ENCODE data around the gene ZNF440.
"Not testable (repeated sequence)": the region's sequence is repeated elsewhere in the genome, so short reads cannot be mapped to it uniquely, and the experiment has no call there.

Gene ZNF440

GRCh38 chr19:11832253-11832912 lies 18.3 kb downstream of the ZNF440 start:
- no peak for TF ChIP-seq PKNOX1 (IDR thresholded peaks at IDR 0.05)
- TF ChIP-seq ZNF384 (IDR thresholded peaks at IDR 0.05), result no peak
- no peak for TF ChIP-seq FOXA1 (IDR thresholded peaks at IDR 0.05)
- TF ChIP-seq FOXK2 (IDR thresholded peaks at IDR 0.05), result no peak
- TF ChIP-seq ELF4 (IDR thresholded peaks at IDR 0.05), result no peak
- no peak for TF ChIP-seq HDGF (IDR thresholded peaks at IDR 0.05; ENCODE audit: borderline replicate concordance)
- no peak for DNase-seq (ENCODE audit: extremely low spot score)
- POLR2A ChIA-PET, result no interaction called here
- CTCF ChIA-PET, result no interaction called here

- TF ChIP-seq ELF4 (IDR thresholded peaks at IDR 0.05), result no peak
- no peak for TF ChIP-seq BHLHE40 (IDR thresholded peaks at IDR 0.05; ENCODE audit: borderline replicate concordance)
- no peak for TF ChIP-seq ARNT (IDR thresholded peaks at IDR 0.05)
- TF ChIP-seq PKNOX1 (IDR thresholded peaks at IDR 0.05), result no peak
- TF ChIP-seq SP1 (IDR thresholded peaks at IDR 0.05), result no peak
- TF ChIP-seq FOXA1 (IDR thresholded peaks at IDR 0.05), result no peak
- TF ChIP-seq NFRKB (IDR thresholded peaks at IDR 0.05), result no peak
- TF ChIP-seq SUZ12 (IDR thresholded peaks at IDR 0.05), result no peak
- no peak for TF ChIP-seq FOXM1 (IDR thresholded peaks at IDR 0.05; ENCODE audit: borderline replicate concordance)
- TF ChIP-seq CTBP1 (IDR thresholded peaks at IDR 0.05; ENCODE audit: borderline replicate concordance), result no peak
- TF ChIP-seq LEF1 (IDR thresholded peaks at IDR 0.05; ENCODE audit: borderline replicate concordance), result no peak
- TF ChIP-seq ZNF384 (IDR thresholded peaks at IDR 0.05), result no peak
- TF ChIP-seq L3MBTL2 (conservative IDR thresholded peaks at IDR 0.05), result no peak
- TF ChIP-seq HDGF (IDR thresholded peaks at IDR 0.05; ENCODE audit: borderline replicate concordance), result no peak
- no peak for TF ChIP-seq FOXK2 (IDR thresholded peaks at IDR 0.05)
- no peak for TF ChIP-seq TARDBP (IDR thresholded peaks at IDR 0.05)
- CTCF ChIA-PET, result no interaction called here
- DNase-seq (ENCODE audit: extremely low spot score), result no peak
- POLR2A ChIA-PET, result no interaction called here
These were observed 19.5 kb downstream of the ZNF440 start for GRCh38 chr19:11833541-11833940.

- CTCF ChIA-PET; POLR2A ChIA-PET; DNase-seq (ENCODE audit: extremely low spot score): not testable (repeated sequence)
These were observed 21.6 kb downstream of the ZNF440 start for GRCh38 chr19:11835626-11836066.

GRCh38 chr19:11843722-11844121 lies 29.6 kb downstream of the ZNF440 start:
- no peak for DNase-seq (ENCODE audit: extremely low spot score)
- ChIA-PET POLR2A (no interaction called here), CTCF (no interaction called here)
- TF ChIP-seq NFRKB (IDR thresholded peaks at IDR 0.05) (no peak), ZNF384 (IDR thresholded peaks at IDR 0.05) (no peak), ELF4 (IDR thresholded peaks at IDR 0.05) (no peak)

GRCh38 chr19:11847615-11848014 lies 33.5 kb downstream of the ZNF440 start:
- CTCF ChIA-PET; DNase-seq (ENCODE audit: extremely low spot score); POLR2A ChIA-PET: not testable (repeated sequence)

- ChIA-PET POLR2A (no interaction called here), CTCF (no interaction called here)
- TF ChIP-seq LEF1 (IDR thresholded peaks at IDR 0.05; ENCODE audit: borderline replicate concordance), result no peak
- no peak for TF ChIP-seq ZNF384 (IDR thresholded peaks at IDR 0.05)
- no peak for TF ChIP-seq NFRKB (IDR thresholded peaks at IDR 0.05)
- TF ChIP-seq HDGF (IDR thresholded peaks at IDR 0.05; ENCODE audit: borderline replicate concordance), result no peak
- no peak for TF ChIP-seq TARDBP (IDR thresholded peaks at IDR 0.05)
- no peak for TF ChIP-seq ELF4 (IDR thresholded peaks at IDR 0.05)
- TF ChIP-seq ARNT (IDR thresholded peaks at IDR 0.05), result no peak
- TF ChIP-seq L3MBTL2 (conservative IDR thresholded peaks at IDR 0.05), result no peak
- no peak for TF ChIP-seq FOXK2 (IDR thresholded peaks at IDR 0.05)
- no peak for TF ChIP-seq CTBP1 (IDR thresholded peaks at IDR 0.05; ENCODE audit: borderline replicate concordance)
- TF ChIP-seq PKNOX1 (IDR thresholded peaks at IDR 0.05), result no peak
- TF ChIP-seq FOXA1 (IDR thresholded peaks at IDR 0.05), result no peak
- no peak for TF ChIP-seq SP1 (IDR thresholded peaks at IDR 0.05)
- no peak for TF ChIP-seq FOXM1 (IDR thresholded peaks at IDR 0.05; ENCODE audit: borderline replicate concordance)
- no peak for TF ChIP-seq BHLHE40 (IDR thresholded peaks at IDR 0.05; ENCODE audit: borderline replicate concordance)
- TF ChIP-seq SUZ12 (IDR thresholded peaks at IDR 0.05), result no peak
- no peak for DNase-seq (ENCODE audit: extremely low spot score)
These were observed 34.1 kb downstream of the ZNF440 start for GRCh38 chr19:11848200-11848593.

- TF ChIP-seq CTBP1 (IDR thresholded peaks at IDR 0.05; ENCODE audit: borderline replicate concordance) (no peak), FOXA1 (IDR thresholded peaks at IDR 0.05) (no peak), BHLHE40 (IDR thresholded peaks at IDR 0.05; ENCODE audit: borderline replicate concordance) (no peak), TARDBP (IDR thresholded peaks at IDR 0.05) (no peak), HDGF (IDR thresholded peaks at IDR 0.05; ENCODE audit: borderline replicate concordance) (no peak), ZNF384 (IDR thresholded peaks at IDR 0.05) (no peak), ELF4 (IDR thresholded peaks at IDR 0.05) (no peak), ARNT (IDR thresholded peaks at IDR 0.05) (no peak), FOXK2 (IDR thresholded peaks at IDR 0.05) (no peak), SUZ12 (IDR thresholded peaks at IDR 0.05) (no peak), NFRKB (IDR thresholded peaks at IDR 0.05) (no peak), LEF1 (IDR thresholded peaks at IDR 0.05; ENCODE audit: borderline replicate concordance) (no peak), FOXM1 (IDR thresholded peaks at IDR 0.05; ENCODE audit: borderline replicate concordance) (no peak), SP1 (IDR thresholded peaks at IDR 0.05) (no peak), PKNOX1 (IDR thresholded peaks at IDR 0.05) (no peak), L3MBTL2 (conservative IDR thresholded peaks at IDR 0.05) (no peak)
- CTCF ChIA-PET, result no interaction called here
- no peak for DNase-seq (ENCODE audit: extremely low spot score)
- POLR2A ChIA-PET, result no interaction called here
These were observed 34.8 kb downstream of the ZNF440 start, which contains the start of gene ZNF439 for GRCh38 chr19:11848594-11849469. Gene ZNF439, plus strand, starts transcription at chr19:11848726. Its CDS starts 142 bp downstream, at chr19:11848868.

- POLR2A ChIA-PET; DNase-seq (ENCODE audit: extremely low spot score); CTCF ChIA-PET: not testable (repeated sequence)
These were observed 36.2 kb downstream of the ZNF440 start for GRCh38 chr19:11850289-11850688.

Measured in HEK293T (cell line).